GM19468 (cell line): Measurements from ENCODE around the gene C18orf63.

Source experiments
- ATAC-seq: cut with Tn5 transposase; IDR thresholded peaks from one replicate; pipeline ENCODE4 v1.9.1; 2021; ENCODE audit warnings: mild to moderate bottlenecking, moderate library complexity, moderate number of reproducible peaks; ENCODE audit not compliant: unreplicated experiment; ENCODE audit errors: extremely low read depth

The C18orf63 gene

DNA sequence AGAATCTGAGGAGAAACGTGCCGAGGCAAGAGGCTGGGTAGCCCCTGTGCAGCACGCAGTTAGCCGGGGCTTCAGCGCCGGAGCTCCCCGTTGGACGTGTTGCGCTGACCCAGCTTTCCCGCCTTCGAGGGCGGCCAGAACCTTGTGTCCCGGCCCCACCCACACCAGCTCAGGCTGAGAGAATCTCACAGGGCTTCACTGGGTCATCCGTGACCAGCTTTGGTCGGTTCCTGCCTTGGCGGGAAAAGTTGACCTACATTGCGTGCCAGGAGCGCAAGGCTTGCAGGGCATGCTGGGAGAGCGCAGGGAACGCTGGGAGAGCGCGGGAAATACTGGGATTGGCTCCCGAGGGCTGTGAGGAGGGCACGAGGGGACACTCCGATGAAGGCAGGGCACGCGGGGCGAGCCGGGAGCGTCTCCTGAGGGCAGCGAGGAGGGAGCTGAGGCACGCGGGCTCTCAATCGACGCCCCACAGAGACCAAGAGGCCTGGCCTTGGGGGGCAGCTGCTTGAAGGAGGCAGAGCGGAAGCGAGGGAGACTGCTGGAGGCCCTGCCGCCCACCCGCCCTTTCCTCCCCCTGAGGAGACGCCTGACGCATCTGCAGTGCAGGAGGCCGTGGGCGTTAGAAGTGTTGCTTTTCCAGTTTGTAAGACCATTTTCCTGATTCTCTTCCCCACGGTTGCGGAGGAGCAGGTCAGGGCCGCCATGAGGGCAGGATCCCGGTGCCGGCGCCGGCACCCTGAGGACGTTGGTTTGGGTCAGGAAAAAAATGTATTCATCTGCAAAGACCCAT, at the start of gene C18orf63:
TSS of gene C18orf63 (plus strand) at position 376 of the 793 bp plus-strand sequence. CDS start 2,027 bp downstream, outside the sequence.
- ATAC-seq = no peak

DNA sequence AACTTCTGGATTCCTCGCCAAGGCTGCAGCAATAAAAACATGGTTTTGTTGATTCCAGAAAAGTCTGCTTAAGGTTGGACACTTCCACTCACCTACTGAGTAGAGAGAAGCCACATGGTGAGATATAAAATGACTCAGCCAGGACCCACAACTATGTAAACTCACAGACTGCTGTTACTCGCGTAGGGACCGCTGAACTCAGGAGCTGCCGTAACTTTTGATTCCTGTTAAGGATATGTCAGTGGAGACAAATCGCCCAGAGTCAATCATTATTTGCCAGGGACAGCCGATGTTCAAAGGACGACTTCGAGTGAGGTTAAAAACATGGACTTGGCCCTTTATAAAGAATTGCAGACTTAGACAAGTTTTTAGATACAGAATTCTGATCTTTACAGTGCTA, 49.5 kb upstream of the C18orf63 start:
- ATAC-seq = no peak

DNA sequence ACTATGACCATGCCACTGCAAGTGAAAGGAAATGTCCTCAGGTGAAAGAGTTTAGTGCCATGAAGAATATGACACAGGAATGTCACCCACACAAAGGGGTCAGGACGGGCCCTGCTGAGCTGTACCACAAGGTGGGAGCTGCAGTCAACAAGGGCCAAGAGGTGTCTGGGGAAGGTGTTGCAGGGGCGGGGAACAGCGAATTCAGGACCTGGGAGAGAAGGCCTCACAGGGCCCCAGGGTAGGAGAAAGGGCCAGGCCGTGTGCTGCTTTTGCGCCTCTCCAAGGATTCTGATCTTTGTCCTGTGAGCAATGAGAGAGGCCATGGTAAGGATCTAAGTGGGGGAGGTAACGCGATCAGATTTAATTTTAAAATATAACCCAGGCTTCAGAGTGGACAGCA, 47.5 kb upstream of the C18orf63 start:
- ATAC-seq = no peak

DNA sequence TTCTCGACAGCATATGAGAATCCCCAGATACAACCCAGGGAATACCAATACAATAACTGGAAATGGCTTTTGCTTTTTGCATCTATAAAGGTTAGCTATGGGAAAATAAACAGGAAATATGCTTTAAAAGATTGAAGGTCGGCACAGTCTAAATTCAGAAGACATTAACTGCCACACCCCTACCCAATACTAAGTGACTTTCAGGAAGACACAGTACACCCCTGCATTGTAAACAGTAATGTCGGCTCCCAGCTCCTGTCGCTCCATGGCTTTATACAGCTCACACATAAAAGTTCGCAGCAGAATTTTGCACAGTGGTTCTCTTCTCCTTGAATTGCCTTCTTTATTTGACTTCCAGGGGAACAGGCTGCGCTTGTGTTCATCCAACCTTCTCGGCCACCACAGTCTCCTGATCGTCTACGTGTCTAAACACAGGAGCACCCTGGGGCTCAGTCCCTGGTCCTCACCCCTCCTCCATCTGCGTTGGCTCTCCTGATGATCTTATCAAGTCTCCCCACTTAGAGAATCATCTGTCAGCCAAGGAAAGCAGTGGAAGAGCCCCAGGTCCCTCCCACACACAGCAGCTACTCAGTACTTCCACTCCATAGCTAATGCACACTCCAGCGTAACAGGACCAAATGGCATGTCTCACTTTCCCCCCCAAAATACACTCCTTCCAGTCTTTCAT, 46.6 kb upstream of the C18orf63 start:
- no peak for ATAC-seq

DNA sequence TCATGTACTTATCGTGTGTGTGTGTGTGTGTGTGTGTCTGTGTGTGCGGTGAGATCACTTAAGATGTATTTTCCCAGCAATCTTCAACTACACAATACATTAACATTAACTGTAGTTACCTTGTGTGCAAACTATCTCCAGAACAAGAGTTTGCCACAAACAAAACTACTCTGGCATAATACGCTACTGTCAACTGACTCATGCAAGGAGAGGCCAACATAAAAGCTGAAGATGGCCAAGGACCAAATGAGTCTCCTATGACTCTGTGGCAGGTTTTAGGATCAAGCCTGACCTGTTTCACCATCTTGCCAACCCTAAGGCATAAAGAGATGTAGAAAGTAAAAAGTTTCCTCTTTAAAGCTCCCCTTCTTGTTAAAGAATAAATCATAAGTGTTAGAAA, 44.0 kb upstream of the C18orf63 start:
- no peak for ATAC-seq

DNA sequence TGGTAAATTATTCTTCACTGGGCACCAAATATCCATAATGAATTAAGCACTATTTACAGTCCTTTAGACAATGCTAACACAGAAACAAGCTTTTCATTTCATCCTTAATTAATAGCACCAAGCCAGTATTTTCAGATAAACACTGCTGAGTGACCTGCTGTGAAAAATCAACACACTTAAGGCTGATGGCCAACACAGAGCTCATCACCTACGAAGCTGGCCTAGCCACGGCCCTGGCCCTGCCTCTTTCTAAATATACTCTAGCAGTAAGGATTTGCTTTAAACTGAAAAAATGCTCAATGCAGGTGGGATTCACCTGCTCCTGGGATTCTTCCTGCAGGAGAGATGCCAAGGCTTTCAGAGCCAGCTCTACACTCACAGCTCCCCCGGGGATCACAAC, 42.2 kb upstream of the C18orf63 start:
- ATAC-seq = no peak

DNA sequence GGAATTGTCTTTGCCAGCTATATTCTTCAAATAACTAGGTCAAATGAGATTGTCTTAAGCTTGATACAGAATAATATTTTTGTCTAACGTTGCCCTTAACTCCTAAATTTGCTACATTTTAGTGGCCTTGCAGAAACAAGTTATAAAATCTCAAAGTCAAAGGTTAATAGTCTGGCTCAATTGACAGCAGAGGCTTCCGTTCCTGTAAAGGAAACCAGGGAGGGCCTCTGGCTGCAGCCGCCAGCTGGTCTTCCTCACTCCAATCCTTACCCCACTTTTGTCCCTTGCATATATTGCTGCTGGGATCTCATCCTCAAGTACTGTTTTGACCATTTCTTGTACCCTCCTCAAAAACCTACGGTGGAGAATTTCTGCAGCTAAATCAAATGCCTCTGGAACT, 40.9 kb upstream of the C18orf63 start:
- no peak for ATAC-seq

DNA sequence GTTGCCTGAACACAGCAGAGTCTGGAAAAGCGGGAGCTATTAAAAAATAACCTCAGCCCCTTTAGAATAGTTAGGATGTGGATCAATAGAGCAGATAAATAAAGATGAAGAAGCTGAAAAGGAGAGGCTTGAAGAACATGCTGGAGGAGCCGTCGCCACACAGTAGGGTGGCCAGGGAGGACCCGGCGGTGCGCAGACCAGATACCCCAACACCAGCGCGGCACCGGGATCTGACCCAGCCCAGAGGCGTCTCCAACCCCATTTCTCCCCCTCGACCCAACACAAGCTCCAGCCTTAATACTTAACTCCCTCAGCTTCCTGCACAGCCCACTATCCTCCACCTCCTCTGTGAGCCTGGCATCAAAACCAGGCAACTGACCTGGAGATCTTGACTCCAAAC, 39.9 kb upstream of the C18orf63 start:
- no peak for ATAC-seq

DNA sequence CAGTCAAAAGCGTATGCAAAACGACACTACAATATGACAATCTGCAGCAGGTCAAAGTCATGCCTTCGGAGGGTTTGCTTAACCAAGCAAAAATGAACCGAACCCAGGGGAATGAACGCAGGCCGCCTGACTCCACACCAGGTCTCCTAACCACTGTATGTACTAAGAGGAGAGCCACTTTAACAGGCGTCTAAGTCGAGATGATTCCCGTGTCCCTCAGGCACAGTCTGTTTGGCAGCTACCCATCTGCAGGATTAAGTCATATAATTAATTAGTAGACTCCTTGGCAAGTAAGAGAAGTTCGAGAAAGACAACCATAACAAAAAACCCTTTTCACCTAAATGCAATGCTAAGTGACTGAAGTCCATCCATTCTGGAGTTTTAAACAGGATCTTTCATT, 39.0 kb upstream of the C18orf63 start:
- no peak for ATAC-seq

DNA sequence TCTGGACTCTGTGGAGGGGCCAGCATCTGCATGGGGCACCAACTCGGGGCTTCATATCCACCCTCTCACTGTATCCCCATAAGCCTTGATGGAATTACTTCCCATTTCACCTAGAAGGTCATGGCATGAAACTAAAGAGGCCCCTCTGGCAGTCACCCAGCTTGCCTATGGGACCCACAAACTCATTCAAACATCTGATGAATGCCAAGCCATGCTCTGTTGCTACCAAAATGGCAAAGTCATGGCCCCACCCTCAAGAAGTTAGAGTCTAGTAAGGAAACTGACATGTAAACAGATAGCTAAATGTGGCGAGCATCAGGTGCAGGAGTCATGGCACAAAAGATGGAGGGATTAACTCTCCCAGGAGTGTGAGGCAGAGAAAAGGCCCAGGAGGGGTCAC, 38.3 kb upstream of the C18orf63 start:
- ATAC-seq = no peak

DNA sequence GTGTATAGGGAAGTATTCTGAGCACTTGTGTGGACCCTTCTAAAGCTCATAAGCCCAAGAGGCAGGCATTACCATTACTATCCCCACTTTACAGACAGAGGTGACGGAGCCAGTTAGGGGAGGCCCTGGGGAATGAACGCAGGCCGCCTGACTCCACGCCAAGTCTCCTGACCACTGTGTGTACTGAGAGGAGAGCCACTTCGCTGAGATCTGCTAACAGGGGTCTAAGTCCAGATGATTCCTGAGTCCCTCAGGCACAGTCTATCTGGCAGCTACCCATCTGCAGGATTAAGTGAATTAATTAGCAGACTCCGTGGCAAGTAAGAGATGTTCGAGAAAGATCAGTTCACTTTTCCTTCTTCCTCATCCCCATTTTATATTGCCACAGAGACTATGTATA, 37.6 kb upstream of the C18orf63 start:
- no peak for ATAC-seq

DNA sequence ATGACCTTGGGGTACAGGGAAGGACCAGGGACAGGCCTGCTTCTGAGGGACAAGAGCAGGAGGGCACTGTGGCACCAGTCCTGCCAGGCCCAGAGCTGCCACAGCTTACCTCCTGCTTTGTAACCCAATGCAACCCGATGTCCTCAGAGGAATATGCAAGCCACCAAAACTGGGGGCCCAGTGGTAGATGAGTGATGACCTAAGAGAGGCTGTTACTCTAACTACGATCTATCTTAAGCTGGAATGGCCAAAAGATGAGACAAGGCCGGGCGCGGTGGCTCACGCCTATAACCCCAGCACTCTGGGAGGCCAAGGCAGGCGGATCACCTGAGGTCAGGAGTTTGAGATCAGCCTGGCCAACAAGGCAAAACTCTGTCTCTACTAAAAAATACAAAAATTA, 36.7 kb upstream of the C18orf63 start:
- ATAC-seq = no peak

DNA sequence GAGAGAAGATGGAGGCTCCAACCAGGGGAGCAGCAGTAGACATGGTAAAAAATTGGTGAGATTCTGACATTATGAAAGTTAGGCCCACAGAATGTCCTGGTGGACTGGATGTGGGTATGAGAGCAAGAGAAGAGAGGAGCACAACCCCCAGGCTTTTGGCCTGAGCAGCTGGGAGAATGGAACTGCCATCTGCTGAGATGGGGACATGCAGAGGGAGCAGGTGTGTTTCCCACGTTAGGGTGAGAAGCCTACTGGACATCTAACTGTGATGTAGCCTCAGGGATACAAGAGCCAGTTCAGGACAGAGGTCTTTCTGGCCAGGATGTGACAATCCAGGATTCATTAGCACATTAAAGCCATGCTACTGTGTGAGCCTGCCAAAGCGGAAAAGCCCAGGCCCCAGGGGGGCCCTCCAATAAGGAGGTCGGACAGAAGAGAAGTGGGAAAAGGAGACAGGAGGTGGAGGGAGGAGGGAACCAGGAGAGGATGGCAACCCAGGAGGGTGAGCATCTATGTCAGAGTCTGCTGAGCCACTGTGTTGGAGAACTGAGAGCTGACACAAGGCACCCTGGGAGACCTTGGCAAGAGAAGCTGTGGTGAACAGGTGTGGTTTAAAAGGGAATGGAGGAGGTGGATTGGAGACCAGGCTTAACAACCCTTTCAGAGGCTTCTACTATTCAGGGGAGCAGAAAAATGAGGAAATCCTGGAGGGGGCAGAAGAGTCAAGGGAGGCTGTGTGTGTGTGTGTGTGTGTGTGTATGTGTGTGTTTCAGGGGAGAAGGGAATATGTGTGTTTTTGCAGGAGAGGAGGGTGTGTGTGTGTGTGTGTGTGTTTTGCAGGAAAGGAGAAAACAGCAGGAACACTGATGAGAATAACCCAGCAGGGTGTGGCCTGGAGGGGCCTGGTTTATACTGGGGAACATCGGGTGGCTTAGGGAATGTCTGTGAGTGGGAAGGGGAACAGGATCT, 34.3 kb upstream of the C18orf63 start:
- no peak for ATAC-seq

DNA sequence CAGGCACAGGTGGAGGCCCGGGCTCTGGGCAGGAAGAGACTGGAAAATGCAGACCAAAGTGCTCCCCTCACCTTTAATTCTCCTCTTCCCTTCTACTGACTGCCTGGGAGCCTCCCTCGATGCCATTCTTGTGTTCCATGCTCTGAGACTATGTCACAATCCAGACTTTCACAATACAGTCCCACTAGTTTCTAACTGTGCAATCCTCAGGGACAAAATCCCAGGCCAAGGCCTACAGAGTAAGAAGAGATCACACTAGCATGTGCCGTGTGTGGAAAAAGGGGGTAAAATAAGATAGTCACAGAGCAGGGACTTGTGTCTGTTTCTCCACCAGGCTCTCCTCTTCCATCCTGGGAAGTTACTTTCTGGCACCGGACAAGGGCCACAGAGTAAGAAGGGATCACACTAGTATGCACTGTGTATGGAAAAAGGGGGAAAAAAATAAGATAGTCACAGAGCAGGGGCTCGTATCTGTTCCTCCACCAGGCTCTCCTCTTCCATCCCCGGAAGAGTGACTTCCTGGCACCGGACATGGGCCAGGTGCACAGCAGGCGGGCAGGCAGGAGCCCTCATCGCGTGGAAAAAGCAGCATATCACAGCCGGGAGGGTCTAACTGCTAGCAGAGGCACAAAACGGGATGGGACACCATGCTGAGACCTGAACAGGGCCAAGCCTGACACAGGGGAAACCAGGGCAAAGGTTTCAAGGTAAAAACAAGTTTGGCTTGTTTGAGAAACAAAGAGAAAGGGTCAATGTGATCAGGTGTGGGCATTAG, 33.5 kb upstream of the C18orf63 start:
- no peak for ATAC-seq

DNA sequence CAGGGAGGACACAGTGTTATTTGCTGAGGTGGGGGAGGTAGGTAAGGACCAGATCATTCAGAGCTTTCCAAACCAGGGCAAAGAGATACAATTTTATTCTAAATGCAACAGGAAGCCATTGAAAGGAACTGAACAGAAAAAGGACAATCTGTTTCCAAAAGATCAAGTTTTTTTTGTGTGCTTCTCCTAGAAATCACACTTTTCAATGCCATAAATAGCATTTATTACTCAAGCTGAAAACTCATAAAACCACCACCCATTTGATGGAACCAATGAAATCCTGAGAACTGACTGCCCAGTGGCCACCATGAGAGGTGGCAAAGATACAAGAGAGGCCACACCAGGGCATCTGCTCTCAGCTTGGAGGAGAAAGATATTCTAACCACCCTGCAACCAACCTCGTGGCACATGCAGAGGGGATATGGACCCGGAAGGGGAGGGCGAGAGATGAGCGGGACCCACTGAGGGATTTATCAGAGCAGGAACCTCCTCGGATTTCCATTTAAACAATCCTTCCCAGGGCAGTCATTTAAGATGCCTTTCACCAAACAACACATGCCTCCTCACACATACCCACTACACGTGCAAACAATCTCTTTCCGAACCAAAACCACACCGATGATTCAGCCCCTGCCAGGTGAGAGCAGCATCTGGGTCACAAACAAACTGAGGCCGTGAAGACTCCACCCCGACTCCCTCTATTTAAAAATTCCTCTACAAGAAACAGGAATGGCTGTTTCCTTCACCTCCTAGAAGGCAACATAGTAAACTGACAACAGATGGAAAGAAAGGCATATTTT, 32.7 kb upstream of the C18orf63 start:
- ATAC-seq = no peak

DNA sequence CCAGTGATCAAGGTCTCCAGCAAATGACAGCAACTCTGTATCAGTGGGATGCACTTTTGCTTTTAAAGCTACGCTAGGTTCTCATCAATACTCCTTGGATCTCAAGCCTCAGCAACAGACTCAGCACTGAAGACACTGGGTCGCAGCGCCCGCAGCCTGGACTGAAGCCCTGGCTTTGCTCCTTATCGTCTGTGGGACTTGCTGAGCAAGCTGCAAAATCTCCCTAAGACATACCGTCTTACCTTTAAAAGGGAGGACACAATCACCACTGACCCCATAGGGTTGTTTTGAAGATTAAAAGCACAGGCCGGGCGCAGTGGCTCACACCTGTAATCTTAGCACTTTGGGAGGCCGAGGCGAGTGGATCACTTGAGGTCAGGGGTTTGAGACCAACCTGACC, 32.0 kb upstream of the C18orf63 start:
- no peak for ATAC-seq

DNA sequence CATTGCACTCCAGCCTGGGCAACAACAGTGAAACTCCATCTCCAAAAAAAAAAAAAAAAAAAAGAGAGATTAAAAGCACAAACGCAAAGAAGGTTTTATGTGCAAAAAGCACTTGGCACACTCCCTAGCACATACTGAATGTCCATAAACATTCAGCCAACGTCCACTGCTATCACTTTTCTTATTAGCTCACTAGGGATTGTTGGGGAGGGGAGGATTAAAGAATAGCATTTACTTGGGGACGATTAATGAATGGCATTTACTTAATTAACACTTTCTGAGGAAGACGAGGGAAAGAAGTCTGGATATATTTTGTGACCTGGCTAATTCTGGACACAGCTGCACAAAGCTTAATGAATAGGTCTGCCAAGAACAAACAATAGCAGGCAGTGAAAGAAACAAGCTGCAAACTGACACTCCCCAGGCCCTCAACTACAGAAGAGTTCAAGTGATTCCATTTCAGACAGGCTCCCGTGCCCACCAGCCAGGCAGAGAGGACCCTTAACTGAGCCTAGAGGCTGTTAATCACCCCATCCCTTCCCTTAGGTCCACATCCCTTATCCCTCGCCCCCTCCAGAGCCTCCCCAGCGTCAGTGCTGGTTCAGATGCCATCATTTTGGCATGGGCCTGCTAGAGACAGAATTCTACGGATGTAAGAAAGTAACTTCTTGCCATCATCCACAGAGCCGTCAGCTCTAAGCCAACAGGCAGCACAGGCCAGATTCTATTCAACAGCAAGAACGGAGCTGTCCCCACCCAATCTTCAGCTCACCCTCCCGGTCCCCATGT, 31.3 kb upstream of the C18orf63 start:
- no peak for ATAC-seq

DNA sequence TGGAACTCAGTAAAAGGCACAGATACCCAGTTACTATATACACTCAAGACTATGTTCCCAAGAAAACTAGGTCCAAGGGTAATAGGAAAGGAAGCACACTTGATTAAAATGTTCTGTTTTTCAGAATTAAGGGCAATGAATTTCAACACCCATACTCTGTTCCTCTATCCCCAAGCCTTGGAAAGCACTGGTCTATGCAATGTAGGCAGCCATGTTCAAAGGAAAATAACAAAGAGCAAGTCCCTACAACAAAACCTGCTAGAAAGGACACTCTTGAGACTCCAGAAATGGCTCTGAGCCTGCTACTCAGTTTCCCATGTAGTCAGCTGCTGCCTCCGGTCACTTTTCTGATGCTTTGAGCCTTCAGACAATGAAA, 30.7 kb upstream of the C18orf63 start:
- ATAC-seq = no peak
